ENCODE results near the gene POU2AF3. TPM values are rescaled to one million over a fixed set of nuclear protein-coding genes. Genes with fewer than 3 reads are reported as not detected.

The POU2AF3 gene
- total RNA-seq, 2 experiments from 2014 or later, result not detected

DNA sequence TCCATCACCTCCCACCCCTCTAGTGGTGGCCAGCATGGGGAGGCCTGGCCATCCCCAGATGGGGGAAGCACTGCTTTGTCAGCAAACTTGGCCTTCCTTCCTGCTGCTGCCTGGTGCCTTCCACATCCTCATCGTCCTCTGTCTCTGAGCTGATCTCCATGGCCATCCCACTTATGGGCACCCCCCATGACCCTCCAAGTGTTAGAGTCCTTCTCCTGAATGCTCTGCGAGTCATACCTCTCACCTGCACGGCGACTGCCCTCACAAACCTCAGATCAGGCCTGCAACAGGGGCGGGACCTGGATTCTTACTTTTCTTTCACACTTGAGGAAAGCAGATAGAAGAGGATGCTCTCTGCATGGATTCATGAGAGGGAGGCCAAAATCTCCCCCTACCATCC is 56.8 kb downstream of the POU2AF3 start:
- Mint-ChIP-seq H3K9me3 (ENCODE audit: low read depth) (no peaks in the 10 kb centered on the region), H3K36me3 (no peaks in the 10 kb centered on the region), H3K4me3 (no peak overlapping the region), H3K27ac (no peak overlapping the region), H3K4me1 (no peaks in the 10 kb centered on the region), H3K27me3 (peaks cover 9% of the 10 kb centered on the region)
- CTCF ChIA-PET, result no interaction called here
- ATAC-seq (no peak), DNase-seq (no peak)

DNA sequence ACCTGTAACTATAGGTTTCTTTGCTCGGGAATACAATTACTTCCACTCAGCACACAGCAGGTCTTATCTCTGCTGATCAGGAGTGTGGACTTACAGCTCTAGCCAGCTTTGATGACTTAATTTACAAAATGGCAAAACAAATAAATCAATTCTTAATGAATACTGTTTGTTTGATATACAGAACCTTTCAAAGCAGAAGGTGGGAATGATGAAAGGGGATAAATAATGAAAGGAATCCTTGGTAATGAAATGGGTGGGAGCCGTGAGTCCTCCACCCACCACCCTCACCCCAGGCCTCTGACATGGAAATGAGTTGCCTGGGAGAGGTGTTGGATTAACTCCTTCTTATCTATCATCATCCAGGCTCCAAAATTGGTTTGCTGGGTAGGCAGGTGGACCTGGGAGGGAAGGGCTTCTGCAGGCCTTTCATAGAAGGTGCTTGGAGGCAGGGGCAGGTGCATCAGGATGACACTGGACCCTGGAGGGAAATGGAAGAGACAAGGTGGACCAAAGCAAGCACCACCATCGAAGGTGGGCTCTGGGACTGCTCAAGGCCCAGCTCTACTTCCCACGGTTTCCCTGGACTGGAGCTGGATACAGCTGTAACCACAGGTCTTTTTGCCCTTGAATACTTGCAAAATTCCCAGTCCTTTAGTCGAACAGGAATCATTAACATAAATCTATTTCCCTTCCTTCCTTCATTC is 57.8 kb downstream of the POU2AF3 start:
- Mint-ChIP-seq H3K4me1 (no peaks in the 10 kb centered on the region), H3K36me3 (no peaks in the 10 kb centered on the region), H3K27ac (no peak overlapping the region), H3K27me3 (peaks cover 5% of the 10 kb centered on the region), H3K9me3 (ENCODE audit: low read depth) (no peaks in the 10 kb centered on the region), H3K4me3 (no peak overlapping the region)
- CTCF ChIA-PET, result no interaction called here
- ATAC-seq, result no peak
- no peak for DNase-seq

DNA sequence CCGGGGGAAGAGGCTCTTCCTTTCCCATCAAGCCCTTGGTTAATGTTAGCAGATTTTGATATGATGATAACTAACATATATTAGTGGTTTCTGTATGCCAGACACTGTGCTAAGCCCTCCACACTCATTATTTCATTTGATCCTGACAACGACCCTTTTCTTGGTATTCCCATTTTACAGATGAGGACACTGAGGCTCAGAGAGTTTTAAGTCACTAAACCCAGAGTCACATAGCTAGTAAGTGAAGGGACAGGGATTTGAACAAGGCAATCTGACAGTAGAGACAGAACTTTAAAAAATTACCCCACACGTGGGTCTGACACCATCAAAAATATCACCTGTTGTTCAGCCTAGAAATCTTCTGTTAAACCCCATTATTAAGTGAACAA is 58.3 kb downstream of the POU2AF3 start:
- DNase-seq (no peak), ATAC-seq (no peak)
- CTCF ChIA-PET, result no interaction called here
- Mint-ChIP-seq H3K27me3 (no peaks in the 10 kb centered on the region), H3K9me3 (ENCODE audit: low read depth) (no peaks in the 10 kb centered on the region), H3K4me1 (no peaks in the 10 kb centered on the region), H3K4me3 (no peak overlapping the region), H3K27ac (no peak overlapping the region), H3K36me3 (no peaks in the 10 kb centered on the region)

DNA sequence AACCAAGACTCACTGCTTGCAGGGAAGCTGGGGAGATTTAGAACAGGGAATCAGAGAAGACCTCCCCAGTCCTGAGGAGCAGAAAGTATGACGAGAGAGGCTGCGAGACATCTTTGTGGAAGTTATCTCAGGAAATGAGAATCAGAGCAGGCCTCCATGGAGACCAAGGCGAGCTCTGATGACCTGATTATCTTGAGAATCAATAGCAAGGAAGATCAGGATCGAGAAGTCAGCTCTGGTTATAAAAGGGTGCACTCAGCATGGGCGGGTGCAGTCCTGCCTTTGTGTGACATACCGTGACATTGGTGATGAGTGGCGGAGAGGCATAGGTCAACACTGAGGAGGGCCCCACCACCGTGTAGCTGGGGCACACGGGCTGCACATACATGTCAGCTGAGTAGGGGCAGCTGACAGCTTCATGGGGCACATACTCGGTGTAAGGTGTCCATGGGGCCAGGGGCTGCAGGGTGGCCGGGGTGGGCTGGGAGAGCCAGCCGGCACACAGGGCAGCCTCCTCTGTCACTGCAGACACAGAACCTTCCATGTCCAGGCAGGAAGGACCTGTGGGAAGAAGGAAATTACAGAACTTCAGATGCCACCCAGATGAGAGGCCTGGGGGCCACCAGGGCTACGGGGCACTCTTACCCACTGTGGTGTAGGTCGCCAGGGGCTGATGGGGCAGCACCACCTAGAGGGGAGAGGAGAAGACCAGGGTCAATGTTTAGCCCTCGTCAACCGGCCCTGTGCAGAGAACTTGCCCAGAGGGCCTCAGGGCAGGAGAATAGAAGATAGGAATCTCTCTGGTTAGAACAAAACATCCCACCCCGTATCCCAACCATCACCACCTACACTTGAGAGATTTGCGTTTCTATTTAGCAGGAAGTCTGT is 59.0 kb downstream of the POU2AF3 start:
- Mint-ChIP-seq H3K27me3 (no peaks in the 10 kb centered on the region), H3K4me1 (no peaks in the 10 kb centered on the region)
- ATAC-seq, result no peak

More for the DNA sequence above, 59.0 kb downstream of the POU2AF3 start:
- no peaks in the 10 kb centered on the region for H3K9me3 Mint-ChIP-seq (ENCODE audit: low read depth)
- H3K4me3 Mint-ChIP-seq, result no peak overlapping the region
- DNase-seq, result no peak
- H3K36me3 Mint-ChIP-seq, result no peaks in the 10 kb centered on the region
- H3K27ac Mint-ChIP-seq, result no peak overlapping the region
- CTCF ChIA-PET, result no interaction called here

Small RNAs within 50 kb of the gene (microRNA-seq; reads per million reads assigned to microRNA genes)
- not detected for gene MIR4491

Other genes starting within 250 kb of the POU2AF3 start
- gene POU2AF2, start 52.8 kb upstream of the POU2AF3 start, total RNA-seq, result not detected
- 1 to 10 TPM; 2.9 to 7.4 TPM for gene POU2AF1, start 80.7 kb downstream of the POU2AF3 start, total RNA-seq
- gene BTG4, start 213.8 kb downstream of the POU2AF3 start, total RNA-seq, result under 1 TPM in 1 of 2 experiments, not detected in 1; 0.30 TPM
- not detected for gene HOATZ, start 216.2 kb downstream of the POU2AF3 start, total RNA-seq
- gene LAYN, start 242.2 kb downstream of the POU2AF3 start, total RNA-seq, result 10 to 100 TPM in 1 of 2 experiments, 1 to 10 TPM in 1; 5.6 to 40.1 TPM